Stimulated activated CD8-positive, alpha-beta memory T cell treated with anti-CD3 and anti-CD28 coated beads, Interleukin-12 subunit alpha, Interleukin-12 subunit beta, amount 100 ng/mL, for 1 hour (primary cell): ENCODE measurements around the gene KCNK6.
A peak's percentile ranks its signal among the peaks of the same experiment; 100 is the strongest.

ENCODE experiments used
- DNase-seq: peaks from one replicate; pipeline ENCODE4 v3.0.0-alpha.2; 2020; ENCODE audit warnings: low read depth

Gene KCNK6

DNA sequence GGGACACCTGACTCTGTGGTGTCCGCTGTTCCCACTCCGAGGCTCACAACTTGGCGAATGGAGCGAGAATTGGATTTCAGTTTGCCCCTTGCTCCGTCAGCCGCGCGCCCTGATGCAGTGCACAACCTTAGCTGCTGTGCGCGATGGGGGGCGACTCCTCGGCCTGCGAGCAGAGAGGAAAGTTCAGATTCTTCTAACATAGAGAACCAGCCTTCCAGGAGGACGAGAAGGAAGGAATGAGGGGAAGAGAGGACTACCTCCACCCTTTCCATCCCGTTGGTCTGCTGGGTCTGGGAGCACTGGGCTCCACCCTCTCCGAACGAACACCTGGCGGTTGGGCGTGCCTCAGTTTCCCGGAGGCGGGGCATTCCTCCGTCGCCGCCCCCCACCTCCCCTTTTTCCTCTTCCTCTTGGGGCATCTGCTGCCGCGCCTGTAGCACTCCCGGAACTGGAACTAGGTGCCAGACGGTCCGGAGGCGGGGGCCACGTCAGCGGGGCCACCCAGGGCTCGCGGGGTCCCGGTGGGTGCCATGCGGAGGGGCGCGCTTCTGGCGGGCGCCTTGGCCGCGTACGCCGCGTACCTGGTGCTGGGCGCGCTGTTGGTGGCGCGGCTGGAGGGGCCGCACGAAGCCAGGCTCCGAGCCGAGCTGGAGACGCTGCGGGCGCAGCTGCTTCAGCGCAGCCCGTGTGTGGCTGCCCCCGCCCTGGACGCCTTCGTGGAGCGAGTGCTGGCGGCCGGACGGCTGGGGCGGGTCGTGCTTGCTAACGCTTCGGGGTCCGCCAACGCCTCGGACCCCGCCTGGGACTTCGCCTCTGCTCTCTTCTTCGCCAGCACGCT is at the start of gene KCNK6:
Gene KCNK6 (plus strand): TSS at position 425 of the 838 bp plus-strand sequence. CDS start 106 bp downstream, at position 531.
- peak; percentile 11 for DNase-seq

DNA sequence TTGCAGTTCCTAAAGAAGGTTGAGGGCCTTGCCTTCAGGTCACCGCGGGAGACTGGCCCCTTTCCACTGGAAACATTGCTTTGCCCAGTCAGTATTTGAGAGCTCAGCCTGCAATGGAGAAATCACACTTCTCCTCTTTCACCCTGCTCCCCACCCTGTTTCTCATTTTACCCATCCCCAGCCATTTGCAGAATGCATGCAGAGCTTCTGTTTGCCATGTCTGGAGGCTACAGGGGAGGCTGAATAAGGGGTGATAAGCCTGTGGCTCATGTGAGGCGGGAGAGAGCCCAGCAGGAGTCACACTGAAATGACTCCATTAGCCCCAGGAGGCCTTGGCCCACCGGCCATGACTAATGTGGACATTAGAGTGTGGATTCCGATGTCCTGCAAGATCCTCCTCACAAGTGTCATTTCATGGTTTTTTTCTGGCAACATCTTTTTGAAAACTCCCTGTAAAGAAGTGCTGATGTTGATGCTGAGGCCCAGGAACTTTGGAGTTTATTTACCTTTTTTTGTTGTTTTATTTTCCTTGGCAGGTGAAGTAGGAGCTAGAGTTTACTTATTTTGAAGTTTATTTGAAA is 49.0 kb upstream of the KCNK6 start:
- no peak for DNase-seq

DNA sequence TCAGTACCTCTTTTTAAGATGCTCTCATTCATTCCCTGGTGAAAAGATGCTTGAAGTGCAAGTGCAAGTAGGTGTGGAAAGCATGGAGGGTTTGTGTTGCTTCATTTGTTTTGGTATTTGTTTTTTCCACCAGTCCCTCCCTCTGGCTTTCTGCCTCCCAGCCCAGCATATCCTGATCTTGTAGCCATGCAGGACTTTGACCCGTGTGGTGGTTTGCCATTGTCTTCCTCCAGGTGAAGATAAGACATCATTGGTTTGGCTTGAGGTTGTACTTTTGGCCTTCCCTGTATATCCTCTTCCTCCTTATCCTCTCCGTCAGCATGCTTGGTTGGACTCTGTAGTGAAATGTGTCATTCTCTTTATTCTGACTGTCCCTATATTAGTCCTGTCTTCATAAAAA is 46.1 kb upstream of the KCNK6 start:
- no peak for DNase-seq

DNA sequence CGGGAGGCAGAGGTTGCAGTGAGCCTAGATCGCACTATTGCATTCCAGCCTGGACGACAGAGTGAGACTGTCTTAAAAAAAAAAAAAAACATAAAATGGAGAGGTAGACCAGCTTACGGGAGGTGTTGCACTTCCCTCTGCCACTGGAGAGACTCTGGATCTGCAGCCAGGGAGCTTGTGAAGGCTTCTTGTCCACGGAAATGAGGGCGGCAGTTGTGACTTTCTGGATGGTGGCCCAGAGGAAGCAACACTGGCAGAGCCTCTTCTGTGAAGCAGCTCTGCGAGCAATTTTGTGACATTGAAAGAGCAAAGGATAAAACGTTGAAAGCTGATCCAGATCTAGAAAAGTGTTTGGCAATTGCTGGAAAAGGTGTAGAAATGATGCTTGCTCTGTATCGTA is 44.9 kb upstream of the KCNK6 start:
- DNase-seq: no peak

GRCh38 chr19:38276942-38277517 is 42.6 kb upstream of the KCNK6 start:
- no peak for DNase-seq

DNA sequence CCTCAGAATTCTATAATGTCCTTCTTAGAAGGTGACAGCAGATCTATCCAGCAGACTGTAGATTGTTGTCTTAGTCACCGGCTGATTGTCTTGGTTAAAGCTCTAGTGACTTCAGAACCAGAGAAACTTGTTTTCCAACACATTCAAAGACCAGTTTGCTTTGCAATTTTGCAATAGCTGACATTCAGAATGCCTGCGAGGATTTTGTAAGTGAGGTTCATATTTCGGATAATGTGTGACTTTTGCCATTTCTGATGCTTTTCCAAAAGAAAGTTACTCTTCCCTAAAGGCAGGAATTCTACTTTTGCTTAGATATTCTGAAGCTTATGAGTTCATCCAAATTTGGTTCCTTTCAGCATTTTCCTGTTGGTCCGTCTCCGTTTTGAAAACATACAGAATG is 42.1 kb upstream of the KCNK6 start:
- DNase-seq: no peak

GRCh38 chr19:38277969-38278680 is 41.5 kb upstream of the KCNK6 start:
- no peak for DNase-seq

- no peak for DNase-seq
Observed at GRCh38 chr19:38278751-38279150, 40.9 kb upstream of the KCNK6 start.

- no peak for DNase-seq
Observed at GRCh38 chr19:38280030-38280921, 39.4 kb upstream of the KCNK6 start.

DNA sequence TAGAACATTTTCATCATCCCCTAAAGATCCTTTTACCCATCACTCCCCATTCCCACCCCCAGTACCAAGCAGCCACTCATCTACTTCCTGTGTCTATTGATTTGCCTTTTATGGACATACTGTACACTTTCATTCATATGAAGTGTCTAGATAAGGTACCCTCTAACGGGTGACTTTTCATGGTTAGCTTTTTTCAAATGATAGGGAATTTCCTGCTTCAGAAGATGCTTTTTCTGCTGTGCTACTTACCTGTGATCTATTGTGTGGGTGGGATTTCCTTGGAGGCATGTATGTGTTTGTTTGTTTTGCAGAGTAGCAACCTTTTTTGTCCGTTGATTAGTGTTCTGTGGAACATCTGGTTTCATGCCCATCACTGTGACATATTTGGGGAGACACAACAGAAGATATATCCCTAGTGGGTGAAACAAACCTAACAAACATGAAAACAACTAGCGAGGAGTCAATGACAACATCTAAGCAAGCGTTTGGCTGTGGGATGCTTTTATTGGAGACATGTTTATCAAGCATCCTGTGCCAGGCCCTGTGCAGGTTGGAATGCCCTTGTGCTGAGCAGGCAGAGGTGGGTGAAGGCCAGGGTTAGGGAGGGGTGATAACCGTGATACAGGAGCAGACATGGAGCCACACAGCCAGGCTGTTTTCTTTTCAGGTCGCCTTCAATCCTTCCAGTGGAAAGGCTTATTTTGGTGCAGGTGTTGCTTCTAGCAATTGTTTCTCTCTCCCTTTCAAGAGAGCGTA is 37.7 kb upstream of the KCNK6 start:
- DNase-seq: no peak

DNA sequence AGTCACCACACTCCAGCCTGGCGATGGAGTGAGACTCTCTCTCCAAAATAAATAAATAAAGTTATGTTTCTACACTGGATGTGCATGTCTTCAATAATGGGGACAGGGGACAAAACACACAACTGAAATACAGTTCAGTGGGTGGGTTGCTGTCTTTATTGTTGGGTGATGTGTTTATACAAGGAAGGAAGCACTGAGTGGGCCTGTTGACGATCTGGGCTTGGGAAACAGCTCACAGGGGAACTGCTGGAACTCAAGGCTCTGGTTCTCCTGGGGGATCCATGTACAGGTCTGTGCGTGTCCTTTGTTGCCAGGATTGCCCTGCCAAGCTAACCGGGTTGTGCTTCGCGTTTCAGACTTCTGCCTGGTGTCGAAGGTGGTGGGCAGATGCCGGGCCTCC is 36.4 kb upstream of the KCNK6 start:
- no peak for DNase-seq

DNA sequence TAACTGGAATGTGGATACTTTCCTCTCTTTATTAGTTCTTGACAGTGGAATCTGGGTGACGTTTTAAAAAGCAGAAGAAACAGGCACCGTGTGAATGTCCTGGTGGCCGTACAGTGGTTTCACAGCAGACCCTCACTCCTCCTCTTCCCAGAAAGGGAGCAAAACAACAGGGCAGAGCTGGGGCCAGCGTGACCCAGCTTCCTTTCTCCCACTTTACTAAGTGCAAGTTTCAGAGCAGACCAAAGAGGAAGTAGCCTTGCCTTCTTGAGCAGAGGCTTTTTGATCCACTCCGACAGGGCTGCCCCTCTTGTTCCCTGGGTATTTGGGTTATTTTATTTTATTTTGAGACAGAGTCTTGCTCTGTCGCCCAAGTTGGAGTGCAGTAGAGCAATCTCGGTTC is 35.2 kb upstream of the KCNK6 start:
- DNase-seq: no peak

DNA sequence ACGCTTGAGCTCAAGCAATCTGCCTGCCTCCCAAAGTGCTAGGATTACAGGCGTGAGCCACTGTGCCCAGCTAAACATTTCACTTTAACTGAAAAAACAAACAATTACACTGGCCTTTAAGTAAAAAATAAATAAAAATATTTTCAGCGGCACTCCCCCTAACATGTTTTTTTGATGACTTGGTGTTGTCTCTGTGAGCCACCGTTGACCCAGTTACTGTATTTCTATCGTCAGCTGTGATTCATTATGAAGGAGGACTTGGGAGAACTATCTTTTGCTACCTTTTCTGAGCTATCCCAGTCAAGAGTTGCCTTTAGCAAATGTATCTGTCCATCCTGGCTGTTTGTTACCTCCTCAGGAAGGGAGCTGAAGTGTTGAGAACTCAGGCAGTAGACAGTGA is 34.1 kb upstream of the KCNK6 start:
- DNase-seq: no peak

- DNase-seq: no peak
Observed at GRCh38 chr19:38287604-38288003, 32.0 kb upstream of the KCNK6 start.

GRCh38 chr19:38288123-38288855 is 31.4 kb upstream of the KCNK6 start:
- no peak for DNase-seq

DNA sequence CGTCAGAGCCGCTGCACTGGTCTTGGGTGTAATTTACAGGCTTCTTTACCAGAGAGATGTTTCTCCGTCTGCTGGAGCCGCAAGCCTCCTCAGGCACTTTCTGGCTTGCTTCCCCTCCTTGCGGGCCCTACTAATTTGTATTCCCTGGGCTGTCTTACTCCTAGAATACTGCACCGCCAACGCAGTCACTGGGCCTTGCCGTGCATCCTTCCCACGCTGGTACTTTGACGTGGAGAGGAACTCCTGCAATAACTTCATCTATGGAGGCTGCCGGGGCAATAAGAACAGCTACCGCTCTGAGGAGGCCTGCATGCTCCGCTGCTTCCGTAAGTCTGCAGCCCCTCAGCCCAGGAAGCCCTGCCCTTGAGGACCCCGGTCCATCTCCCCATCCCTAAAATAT is 29.7 kb upstream of the KCNK6 start:
- no peak for DNase-seq

DNA sequence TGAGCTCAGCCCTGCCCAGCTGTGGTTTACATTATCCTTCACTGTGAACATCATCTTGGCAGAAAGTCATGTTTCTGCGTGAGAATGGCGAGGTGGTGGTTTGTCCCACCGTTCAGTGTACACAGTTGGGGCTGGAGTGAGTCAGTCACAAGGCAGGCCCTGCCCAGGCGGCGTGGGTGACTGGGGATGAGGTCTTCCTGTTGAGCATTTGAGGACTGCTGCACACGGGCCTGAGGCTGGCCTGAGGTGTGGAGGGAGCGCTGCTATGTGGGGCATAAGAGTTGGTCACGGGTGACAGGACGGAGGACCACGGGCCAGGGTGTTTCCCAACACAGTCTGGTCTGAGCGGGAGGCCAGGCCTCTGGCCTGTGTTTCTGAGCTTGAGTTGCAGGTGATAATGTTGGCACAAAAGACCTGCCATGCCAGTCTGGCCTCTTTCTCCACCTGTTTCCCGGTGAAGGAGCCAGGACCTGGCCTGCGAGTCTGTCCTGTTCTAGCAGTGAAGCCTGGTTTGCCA is 29.0 kb upstream of the KCNK6 start:
- no peak for DNase-seq

DNA sequence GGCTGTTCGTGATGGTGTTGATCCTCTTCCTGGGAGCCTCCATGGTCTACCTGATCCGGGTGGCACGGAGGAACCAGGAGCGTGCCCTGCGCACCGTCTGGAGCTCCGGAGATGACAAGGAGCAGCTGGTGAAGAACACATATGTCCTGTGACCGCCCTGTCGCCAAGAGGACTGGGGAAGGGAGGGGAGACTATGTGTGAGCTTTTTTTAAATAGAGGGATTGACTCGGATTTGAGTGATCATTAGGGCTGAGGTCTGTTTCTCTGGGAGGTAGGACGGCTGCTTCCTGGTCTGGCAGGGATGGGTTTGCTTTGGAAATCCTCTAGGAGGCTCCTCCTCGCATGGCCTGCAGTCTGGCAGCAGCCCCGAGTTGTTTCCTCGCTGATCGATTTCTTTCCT is 27.8 kb upstream of the KCNK6 start:
- DNase-seq: no peak

DNA sequence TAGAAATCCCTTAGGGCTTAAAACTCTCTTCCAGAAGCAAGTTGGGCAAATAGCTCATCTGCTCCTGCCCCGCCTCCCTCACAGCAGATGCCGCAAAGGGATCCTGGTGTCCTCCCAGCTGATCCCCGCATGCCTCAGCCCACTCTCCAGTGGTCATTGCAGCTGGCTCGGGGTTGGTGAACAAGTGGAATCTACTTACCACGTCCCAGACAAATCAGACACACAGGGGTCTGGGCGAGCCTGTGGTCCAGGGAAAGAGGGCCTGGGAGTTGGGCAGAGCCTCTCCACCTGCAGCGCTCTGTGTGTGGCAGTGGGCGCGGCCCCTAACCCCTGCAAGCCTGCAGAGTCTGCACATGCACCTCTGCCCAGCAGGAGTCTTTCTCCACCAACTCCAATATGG is 26.4 kb upstream of the KCNK6 start:
- DNase-seq: no peak

DNA sequence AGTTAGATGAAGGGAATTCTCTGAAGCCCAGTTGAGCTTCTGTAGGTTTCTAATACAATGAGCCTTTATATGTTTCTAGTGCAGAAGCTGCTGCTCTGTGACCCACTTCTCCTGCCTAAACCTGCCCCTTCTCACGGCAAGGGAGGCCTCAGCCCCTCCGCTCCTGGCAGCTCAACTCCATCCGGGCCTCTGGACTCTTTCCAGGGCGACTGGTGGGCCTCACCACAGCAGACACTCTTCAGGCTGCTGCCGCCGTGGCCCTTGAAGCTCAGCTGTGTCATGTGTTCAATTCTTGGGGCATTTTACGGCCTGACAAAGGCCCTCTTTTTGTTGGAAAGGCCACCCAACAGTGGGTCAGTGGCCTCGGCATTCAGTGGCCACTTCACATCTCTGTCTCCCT is 25.6 kb upstream of the KCNK6 start:
- DNase-seq: no peak
